HG03095 (cell line): Measurements from ENCODE around the gene CAMKK1.
A peak's percentile ranks its signal among the peaks of the same experiment; 100 is the strongest.

Source experiments
- ATAC-seq: cut with Tn5 transposase; IDR thresholded peaks from one replicate; pipeline ENCODE4 v1.9.1; 2021; ENCODE audit warnings: moderate library complexity; ENCODE audit not compliant: unreplicated experiment

CAMKK1 gene

GRCh38 chr17:3893003-3893719, at the start of gene CAMKK1:
CAMKK1 (minus strand) TSS chr17:3893053; CDS start chr17:3885687, 7,366 bp downstream.
- peak; percentile 79 for ATAC-seq

GRCh38 chr17:3940965-3941698, 48.3 kb upstream of the CAMKK1 start:
- no peak for ATAC-seq

GRCh38 chr17:3937359-3937758, 44.5 kb upstream of the CAMKK1 start:
- ATAC-seq, result no peak

DNA sequence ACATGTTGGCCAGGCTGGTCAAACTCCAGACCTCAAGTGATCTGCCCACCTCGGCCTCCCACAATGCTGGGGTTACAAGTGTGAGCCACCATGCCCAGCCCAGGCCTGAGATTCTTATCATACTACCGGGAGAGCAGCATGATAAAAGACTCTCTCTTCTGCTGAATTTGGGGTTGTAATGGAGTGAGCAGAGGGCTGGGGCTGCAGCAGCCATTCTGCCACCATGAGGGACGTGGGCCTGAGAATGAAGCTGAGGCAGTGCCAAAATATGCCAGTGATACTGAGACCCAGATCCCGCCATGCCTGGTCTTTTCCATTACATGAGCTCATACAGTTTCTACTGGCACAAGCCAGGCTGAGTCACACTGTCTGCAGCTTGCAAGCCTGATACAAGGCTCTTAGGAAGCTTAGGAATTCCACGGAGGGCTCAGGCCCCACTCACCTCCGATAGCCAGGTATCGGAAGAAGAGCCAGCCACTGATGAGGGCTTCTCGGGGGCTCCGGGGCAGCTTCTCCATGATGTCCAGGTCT, 43.0 kb upstream of the CAMKK1 start:
- ATAC-seq, result no peak

DNA sequence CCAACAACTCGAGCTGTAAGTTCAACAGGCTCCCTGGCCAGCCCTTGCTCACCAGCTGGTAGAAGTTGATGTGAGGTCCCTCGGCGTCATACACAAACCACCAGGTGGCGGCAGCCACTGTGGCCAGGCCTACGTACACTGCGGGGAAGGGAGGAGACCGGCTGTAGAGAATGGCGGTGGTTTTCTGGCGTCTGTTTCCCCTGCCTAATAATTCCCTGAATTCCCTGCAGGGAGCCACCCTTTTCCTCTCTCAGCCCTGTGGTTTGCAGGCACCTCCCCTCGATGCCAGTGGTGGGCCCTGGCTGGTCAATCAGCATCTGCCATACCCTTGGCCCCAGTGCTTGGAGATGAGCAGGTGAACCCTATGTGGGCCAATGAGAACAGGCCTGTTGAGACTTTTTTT, 42.3 kb upstream of the CAMKK1 start:
- ATAC-seq, result no peak

DNA sequence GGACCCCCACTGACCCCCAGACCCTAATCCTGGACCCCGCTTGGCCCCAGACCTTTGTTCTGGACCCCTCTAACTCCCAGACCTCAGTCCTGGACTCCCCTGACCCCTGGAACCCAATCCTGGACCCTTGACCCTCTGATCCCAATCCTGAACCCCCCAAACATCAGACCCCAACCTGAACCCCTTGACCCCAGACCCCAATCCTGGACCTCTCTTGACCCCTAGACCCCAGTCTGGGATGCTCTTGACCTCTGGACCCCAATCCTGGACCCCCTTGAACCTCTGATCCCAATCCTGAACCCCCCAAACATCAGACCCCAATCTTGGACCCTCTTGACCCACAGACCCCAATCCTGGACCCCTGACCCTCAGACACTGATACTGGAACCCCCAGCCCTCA, 36.9 kb upstream of the CAMKK1 start:
- ATAC-seq, result no peak

GRCh38 chr17:3929181-3929580, 36.3 kb upstream of the CAMKK1 start:
- no peak for ATAC-seq

GRCh38 chr17:3928406-3928805, 35.6 kb upstream of the CAMKK1 start:
- ATAC-seq, result no peak

- no peak for ATAC-seq
Measured at GRCh38 chr17:3927628-3928340, 34.9 kb upstream of the CAMKK1 start.

- ATAC-seq, result no peak
Measured at GRCh38 chr17:3926860-3927627, 34.2 kb upstream of the CAMKK1 start.

DNA sequence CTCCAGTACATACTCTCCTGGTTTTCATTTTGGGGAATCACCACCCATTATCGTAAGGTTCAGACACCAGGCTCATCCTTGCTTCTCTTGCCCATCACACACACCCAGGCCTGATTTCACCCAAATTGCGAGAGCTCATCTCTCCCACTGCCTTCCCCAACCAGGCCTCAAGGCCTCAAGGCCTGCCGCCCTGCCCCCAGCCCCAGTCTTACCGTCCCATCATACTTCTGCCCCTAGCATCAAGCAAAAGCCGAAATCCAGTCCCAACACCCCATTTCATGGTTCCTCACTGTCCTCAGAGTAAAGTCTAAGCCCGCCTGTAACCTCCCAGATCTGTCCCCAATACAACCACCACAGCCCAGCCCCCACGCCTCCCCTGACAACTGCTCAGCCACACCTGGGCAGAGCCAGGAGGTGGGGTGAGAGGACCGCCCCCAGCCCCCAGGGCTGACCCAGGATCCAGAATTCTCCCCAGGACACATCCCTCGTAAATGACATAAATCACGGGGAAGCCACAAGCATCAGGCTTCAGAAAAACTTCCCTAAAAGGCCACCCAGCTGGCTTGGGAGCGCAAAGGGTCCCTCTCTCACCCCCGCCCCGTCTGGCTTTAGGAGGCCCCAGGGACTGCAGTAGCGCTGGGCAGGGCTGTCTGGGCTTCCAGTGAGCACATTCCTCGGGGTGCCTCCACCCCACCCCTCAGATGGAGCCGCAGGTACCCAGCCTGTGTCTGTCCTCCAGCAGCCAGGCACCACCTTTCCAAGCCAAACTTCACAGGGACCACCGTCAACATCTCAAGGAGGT, 33.0 kb upstream of the CAMKK1 start:
- ATAC-seq, result no peak

DNA sequence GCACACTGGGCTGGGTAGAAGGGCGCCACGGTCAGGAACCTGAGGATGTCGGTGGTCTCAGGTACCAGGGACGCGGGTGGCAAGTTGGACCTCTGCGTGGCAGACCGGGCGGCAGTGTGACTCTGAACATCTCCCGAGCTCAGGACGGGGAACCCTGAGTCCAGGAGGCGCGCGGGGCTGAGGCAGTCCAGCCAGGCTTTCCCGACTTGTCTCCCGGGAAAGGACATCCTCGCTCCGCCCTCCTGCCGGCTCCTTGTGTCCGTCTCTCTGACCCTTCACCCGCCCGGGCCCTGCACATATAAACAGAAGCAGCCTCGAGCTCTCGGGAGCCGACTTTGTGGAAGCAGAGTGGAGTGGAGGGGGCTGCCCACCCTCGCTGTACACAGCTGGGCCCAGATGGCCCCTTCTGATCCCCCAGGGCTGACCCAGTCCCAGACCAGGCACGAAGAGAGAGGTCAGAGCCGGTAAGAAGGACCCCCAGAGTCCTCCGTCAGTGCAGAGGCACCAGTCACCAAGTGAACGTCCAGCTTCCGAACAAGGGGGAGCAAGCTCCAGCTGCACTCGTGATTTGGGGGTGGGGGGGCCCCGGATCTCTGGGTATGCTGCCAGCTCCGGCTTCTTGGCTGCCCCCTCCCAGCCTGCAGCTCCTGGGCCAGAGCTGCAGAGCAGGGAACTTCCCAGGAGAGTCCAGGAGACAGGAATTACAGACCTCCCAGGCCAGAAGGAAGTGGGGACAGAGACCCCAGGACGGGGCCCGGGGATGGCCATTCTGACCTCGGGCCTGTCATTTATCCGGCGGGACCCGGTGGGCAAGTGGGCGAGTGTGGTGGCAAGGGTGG, 31.9 kb upstream of the CAMKK1 start:
- no peak for ATAC-seq

DNA sequence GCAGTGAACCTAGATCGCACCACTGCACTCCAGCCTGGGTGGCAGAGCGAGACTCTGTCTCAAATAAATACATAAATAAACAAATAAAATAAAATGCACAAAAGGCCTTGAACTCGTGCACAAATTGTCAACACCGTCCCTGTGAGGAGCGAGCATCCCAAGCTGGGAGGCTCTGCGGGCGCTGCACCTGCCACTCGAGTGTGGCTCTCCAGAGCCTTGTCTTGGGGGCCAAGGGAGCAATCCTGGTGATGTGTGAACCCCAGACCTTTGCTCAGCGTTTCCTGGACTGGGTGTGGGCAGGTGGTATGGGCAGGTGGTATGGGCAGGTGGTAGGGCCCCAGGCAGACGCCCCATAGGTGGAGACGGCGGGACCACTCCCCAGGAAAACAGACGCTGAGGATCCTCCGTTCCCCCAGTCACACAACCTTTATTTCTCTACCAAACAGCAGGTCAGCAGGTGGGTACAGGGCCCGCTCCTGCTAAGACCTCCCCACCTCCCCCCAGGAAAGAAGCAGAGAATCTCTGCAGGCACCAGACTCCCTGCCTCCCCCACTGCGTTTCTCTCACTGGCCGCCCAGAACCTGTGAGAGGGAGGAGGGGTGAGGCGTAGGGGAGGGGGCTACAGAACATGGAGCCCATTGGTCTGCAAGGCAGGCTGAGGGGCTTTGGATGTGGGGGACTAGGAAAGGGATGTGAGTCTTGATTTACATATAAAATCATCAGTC, 30.8 kb upstream of the CAMKK1 start:
- ATAC-seq, result no peak

DNA sequence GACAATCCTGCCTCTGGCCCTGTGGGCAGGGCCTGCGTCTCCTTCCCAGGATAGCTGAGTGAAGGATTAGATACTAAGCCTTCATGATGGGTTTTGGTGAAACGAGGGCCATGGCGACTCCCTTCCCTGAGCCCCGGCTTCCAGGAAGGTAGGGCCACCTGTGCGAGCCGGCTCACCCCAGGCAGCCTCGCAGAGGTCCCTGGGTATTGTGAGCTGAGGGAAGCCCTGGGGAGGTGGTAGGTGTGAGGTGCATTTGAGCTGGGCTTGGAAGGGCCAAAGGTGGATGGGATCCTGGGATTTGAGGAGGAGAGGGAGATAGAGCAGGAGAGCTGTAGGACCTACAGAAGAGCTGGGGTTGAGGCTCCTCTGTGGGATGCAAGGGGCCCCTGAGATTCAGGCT, 29.9 kb upstream of the CAMKK1 start:
- no peak for ATAC-seq

DNA sequence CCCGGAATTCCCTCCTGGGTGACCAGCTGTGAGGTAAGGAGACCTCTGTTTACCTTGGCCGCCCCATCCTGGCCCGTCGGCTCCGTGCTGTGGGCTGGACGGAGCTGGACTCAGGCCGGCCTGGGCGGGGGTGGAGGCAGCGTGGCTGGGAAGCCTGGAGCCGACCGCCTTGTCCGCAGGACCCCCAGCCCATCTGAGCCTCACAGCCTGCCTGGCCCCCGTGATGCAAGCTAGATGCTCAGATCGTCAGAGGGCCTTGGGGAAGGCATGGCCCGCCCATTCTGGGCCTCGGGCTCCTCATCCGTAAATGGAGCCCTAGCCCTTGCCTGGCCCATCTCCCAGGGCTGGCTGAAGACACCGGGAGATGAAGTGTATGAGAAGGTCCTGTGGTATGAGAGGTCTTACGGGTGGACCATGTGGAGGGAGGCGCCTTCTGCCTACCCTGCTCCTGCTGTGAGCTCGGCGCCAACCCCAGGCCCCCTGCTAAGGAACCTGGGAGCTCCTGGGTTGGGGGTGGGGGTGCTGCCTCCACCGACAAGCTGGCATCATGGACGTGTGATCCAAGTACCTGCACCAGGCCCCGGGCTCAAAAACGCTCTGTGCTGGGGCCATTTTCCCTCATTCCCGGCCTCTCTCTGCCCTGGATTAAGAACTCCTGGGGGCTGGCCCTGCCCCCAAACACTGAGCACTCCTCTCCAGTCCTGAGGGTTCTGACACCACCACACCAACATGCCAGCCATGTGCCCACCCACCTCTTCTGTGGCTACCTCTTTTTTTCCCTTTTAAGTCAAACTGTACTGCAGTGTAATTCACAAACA, 28.9 kb upstream of the CAMKK1 start:
- no peak for ATAC-seq

DNA sequence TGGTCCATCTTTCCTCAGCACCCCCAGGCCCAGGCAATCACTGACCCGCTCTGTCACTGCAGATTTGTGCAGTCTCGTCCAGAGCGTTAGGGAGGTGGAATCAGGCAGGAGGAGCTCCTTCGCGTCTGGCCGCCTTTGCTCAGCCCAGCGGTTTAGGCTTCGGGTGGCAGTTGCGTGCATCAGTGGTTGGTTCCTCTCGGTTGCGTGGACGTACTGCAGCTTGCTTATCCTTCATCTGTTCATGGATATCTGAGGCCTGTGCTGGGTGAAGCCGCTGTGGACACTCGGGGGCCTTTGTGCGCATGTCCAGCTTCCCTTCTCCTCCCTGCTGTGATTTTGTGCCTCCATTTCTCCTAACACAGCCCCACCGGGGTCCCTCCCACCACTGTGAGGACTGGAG, 28.2 kb upstream of the CAMKK1 start:
- no peak for ATAC-seq

GRCh38 chr17:3919123-3919624, 26.3 kb upstream of the CAMKK1 start:
- ATAC-seq, result no peak
